SK-N-SH (cell line): Measurements from ENCODE around the gene CUX1. TPM values are rescaled to one million over a fixed set of nuclear protein-coding genes. Genes with fewer than 3 reads are reported as not detected.

Experiments
- CTCF ChIA-PET: fragments of 300-600, 350-600 bp; formaldehyde crosslinking; extraction: SDS; loops from one replicate; lab custom pipeline; 2021; lab: Yijun Ruan, JAX
- POLR2A ChIA-PET: fragments of 350-600 bp; sonication (Branson Sonifier 250); formaldehyde crosslinking; extraction: SDS; loops from one replicate; lab custom pipeline; 2020; ENCODE audit warnings: antibody characterized with exemption, inconsistent platforms; lab: Yijun Ruan, JAX
- DNase-seq: peaks from one replicate; pipeline ENCODE4 v3.0.0; 2012
- H2AFZ ChIP-seq: fragments of 200-600 bp; sonication (generic); 2 replicates; pipeline ENCODE4 v1.8.1; 2016; ENCODE audit warnings: antibody characterized with exemption, mild to moderate bottlenecking, low read depth
- H3F3A ChIP-seq: fragments of 200-600 bp; sonication (generic); replicated peaks from 2 replicates; pipeline ENCODE3; 2016; ENCODE audit warnings: antibody characterized with exemption, mild to moderate bottlenecking; ENCODE audit not compliant: insufficient read depth
- H3K27ac ChIP-seq, 2 experiments: fragments of 200-500 bp in 1 of 2; fragments of 200-600 bp in 1 of 2; sonication (Bioruptor generic) in 1 of 2; sonication (generic), shearing (Covaris generic) in 1 of 2; 2 replicates each; pipeline versions ENCODE4 v1.5.1 to v1.6.1; 2014 to 2016; ENCODE audit warnings: low read depth in 2 of 2, inconsistent platforms in 1 of 2, low read length in 1 of 2, mild to moderate bottlenecking in 1 of 2, mixed read lengths in 1 of 2
- H3K27me3 ChIP-seq: fragments of 200-600 bp; sonication (generic), shearing (Covaris generic); 2 replicates; pipeline ENCODE4 v1.6.1; 2016; ENCODE audit warnings: mixed run types; ENCODE audit not compliant: insufficient read depth
- H3K36me3 ChIP-seq, 2 experiments: fragments of 200-500 bp in 1 of 2; fragments of 200-600 bp in 1 of 2; sonication (Bioruptor generic) in 1 of 2; sonication (generic) in 1 of 2; replicated peaks in 1 of 2; 2 replicates each; pipeline versions ENCODE3 to v1.5.1; 2014 to 2016; ENCODE audit warnings: low read length in 1 of 2, mild to moderate bottlenecking in 1 of 2; ENCODE audit not compliant: insufficient read depth in 2 of 2, control insufficient read depth in 1 of 2
- H3K4me1 ChIP-seq, 2 experiments: fragments of 200-500 bp in 1 of 2; fragments of 200-600 bp in 1 of 2; sonication (Bioruptor generic) in 1 of 2; sonication (generic), shearing (Covaris generic) in 1 of 2; 2 replicates each; pipeline versions ENCODE4 v1.5.1 to v1.6.1; 2014 to 2016; ENCODE audit warnings: low read depth in 1 of 2, low read length in 1 of 2, mixed run types in 1 of 2; ENCODE audit not compliant: insufficient read depth in 2 of 2, control insufficient read depth in 1 of 2
- H3K4me2 ChIP-seq: fragments of 200-600 bp; sonication (generic), shearing (Covaris generic); 2 replicates; pipeline ENCODE4 v1.6.1; 2017; ENCODE audit warnings: mixed run types
- H3K4me3 ChIP-seq, 2 experiments: fragments of 200-500 bp in 1 of 2; fragments of 200-600 bp in 1 of 2; sonication (Bioruptor generic) in 1 of 2; sonication (generic), shearing (Covaris generic) in 1 of 2; 2 replicates each; pipeline versions ENCODE4 v1.5.1 to v1.8.1; 2014 to 2016; ENCODE audit warnings: low read depth in 2 of 2, inconsistent platforms in 1 of 2, low read length in 1 of 2, mild to moderate bottlenecking in 1 of 2, mixed read lengths in 1 of 2, moderate library complexity in 1 of 2
- H3K79me2 ChIP-seq: fragments of 200-600 bp; sonication (generic); 2 replicates; pipeline ENCODE4 v1.8.1; 2017; ENCODE audit warnings: mild to moderate bottlenecking; ENCODE audit not compliant: insufficient read depth
- H3K9ac ChIP-seq: fragments of 200-600 bp; sonication (generic); 2 replicates; pipeline ENCODE4 v1.6.1; 2017; ENCODE audit warnings: mixed run types
- H3K9me2 ChIP-seq: fragments of 200-600 bp; sonication (generic); 2 replicates; pipeline ENCODE4 v1.6.1; 2017; ENCODE audit warnings: mixed run types
- H3K9me3 ChIP-seq: fragments of 200-600 bp; sonication (generic); 2 replicates; pipeline ENCODE4 v1.6.1; 2017; ENCODE audit warnings: mixed run types, mild to moderate bottlenecking, moderate library complexity
- H4K20me1 ChIP-seq: fragments of 200-600 bp; sonication (generic); 2 replicates; pipeline ENCODE4 v1.6.1; 2017; ENCODE audit warnings: mild to moderate bottlenecking, mixed run types; ENCODE audit not compliant: insufficient read depth
- CHD2 ChIP-seq: fragments of 150-350 bp; IDR thresholded peaks from 2 replicates; pipeline ENCODE4 v1.6.1; 2018; ENCODE audit warnings: low read length; ENCODE audit not compliant: partially characterized antibody
- EP300 ChIP-seq, 2 experiments: IDR thresholded peaks; 2 replicates each; pipeline versions ENCODE4 v1.4.0 to v1.6.1; 2012; ENCODE audit warnings: borderline replicate concordance in 1 of 2, low read depth in 1 of 2, low read length in 1 of 2
- FOSL2 ChIP-seq: IDR thresholded peaks from 2 replicates; pipeline ENCODE4 v1.4.0; 2012; ENCODE audit warnings: low read depth, mild to moderate bottlenecking, moderate library complexity, borderline replicate concordance
- FOXJ3 ChIP-seq: sonication (generic); formaldehyde crosslinking; IDR thresholded peaks from 2 replicates; pipeline ENCODE4 v1.5.1; 2020; ENCODE audit warnings: mild to moderate bottlenecking, missing genetic modification reagents
- GABPA ChIP-seq: IDR thresholded peaks from 2 replicates; pipeline ENCODE4 v1.4.0; 2012; ENCODE audit warnings: low read depth, mild to moderate bottlenecking
- GATA2 ChIP-seq: sonication (generic); formaldehyde crosslinking; IDR thresholded peaks from 2 replicates; pipeline ENCODE4 v1.5.0; 2020; ENCODE audit warnings: mild to moderate bottlenecking, missing genetic modification reagents
- MAX ChIP-seq: IDR thresholded peaks from 2 replicates; pipeline ENCODE4 v1.4.0; 2012; ENCODE audit warnings: low read depth
- MEF2A ChIP-seq: IDR thresholded peaks from 2 replicates; pipeline ENCODE4 v1.4.0; 2012; ENCODE audit warnings: low read depth, borderline replicate concordance
- MXI1 ChIP-seq: IDR thresholded peaks from 2 replicates; pipeline ENCODE4 v1.6.1; 2012; ENCODE audit warnings: mild to moderate bottlenecking, low read depth, low read length, improper control_type of control experiment
- NFIC ChIP-seq: IDR thresholded peaks from 2 replicates; pipeline ENCODE4 v1.4.0; 2012; ENCODE audit warnings: borderline replicate concordance
- POLR2AphosphoS5 ChIP-seq: IDR thresholded peaks from 2 replicates; pipeline ENCODE4 v1.6.1; 2012; ENCODE audit warnings: low read depth, low read length
- RAD21 ChIP-seq: IDR thresholded peaks from 2 replicates; pipeline ENCODE4 v1.6.1; 2012; ENCODE audit warnings: mild to moderate bottlenecking, low read length
- RCOR1 ChIP-seq: fragments of 150-350 bp; IDR thresholded peaks from 2 replicates; pipeline ENCODE4 v1.6.1; 2017; ENCODE audit warnings: antibody characterized with exemption, low read length
- RFX5 ChIP-seq: IDR thresholded peaks from 2 replicates; pipeline ENCODE4 v1.6.1; 2012; ENCODE audit warnings: mild to moderate bottlenecking, improper control_type of control experiment, low read length
- RXRA ChIP-seq: IDR thresholded peaks from 2 replicates; pipeline ENCODE4 v1.4.0; 2012; ENCODE audit warnings: low read depth, mild to moderate bottlenecking, borderline replicate concordance
- SIN3A ChIP-seq: IDR thresholded peaks from 2 replicates; pipeline ENCODE4 v1.6.1; 2012; ENCODE audit warnings: low read depth, mild to moderate bottlenecking, low read length, moderate library complexity, borderline replicate concordance
- TAF1 ChIP-seq: IDR thresholded peaks from 2 replicates; pipeline ENCODE4 v1.6.1; 2012; ENCODE audit warnings: low read depth, mild to moderate bottlenecking, low read length, moderate library complexity, borderline replicate concordance
- TEAD4 ChIP-seq: IDR thresholded peaks from 2 replicates; pipeline ENCODE4 v1.4.0; 2012; ENCODE audit warnings: mild to moderate bottlenecking, borderline replicate concordance; ENCODE audit not compliant: insufficient read depth
- WGBS: methylation state at CpG from one replicate; pipeline ENCODE4 v1.1.6; 2017; ENCODE audit warnings: low lambda C conversion rate; 5-methylcytosine and 5-hydroxymethylcytosine counted together
- polyA plus RNA-seq, 3 experiments: library from polyadenylated mRNA; depleted of rRNA; stranded (reverse); fragments of >200 nt; gene quantifications; 2 replicates each; pipeline ENCODE4 v1.2.3, GENCODE V29; 2012
- TF ChIP-seq, protein P1 (sequence below): IDR thresholded peaks from 2 replicates; pipeline ENCODE4 v1.4.0; 2012; ENCODE audit warnings: low read depth, borderline replicate concordance
- TF ChIP-seq, protein P2 (sequence below): fragments of 150-350 bp; IDR thresholded peaks from 2 replicates; pipeline ENCODE4 v1.6.1; 2016; ENCODE audit warnings: mild to moderate bottlenecking, low read depth, low read length

The CUX1 gene
- polyA plus RNA-seq, 1 of the 3 experiments (the other 2 are of a cell fraction) = 68.6 TPM

GRCh38 chr7:102029616-102030015, 212.2 kb downstream of the CUX1 start (continued):
- TF ChIP-seq RXRA (no peak), RFX5 (no peak)

DNA sequence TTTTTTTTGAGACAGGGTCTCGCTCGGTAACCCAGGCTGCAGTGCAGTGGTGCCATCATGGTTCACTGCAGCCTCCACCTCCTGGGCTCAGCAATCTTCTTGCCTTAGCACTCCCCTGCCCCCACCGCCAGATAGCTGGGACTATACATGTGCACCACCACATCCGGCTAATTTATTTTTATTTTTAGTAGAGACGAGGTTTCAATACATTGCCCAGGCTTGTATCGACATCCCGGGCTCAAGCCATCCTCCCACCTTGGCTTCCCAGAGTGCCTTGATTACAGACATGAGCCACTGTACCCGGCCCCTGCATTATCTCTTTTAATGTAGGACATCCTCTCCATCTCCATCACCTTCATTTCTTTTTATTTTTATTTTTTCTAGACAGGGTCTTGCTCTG, 213.3 kb downstream of the CUX1 start:
- Histone ChIP-seq H3F3A (no peaks in the 10 kb centered on the region), H3K27ac (no peak overlapping the region), H3K4me1 (no peaks in the 10 kb centered on the region), H3K9me2 (no peaks in the 10 kb centered on the region), H3K9ac (no peak overlapping the region), H3K4me2 (no peak overlapping the region), H3K27me3 (no peaks in the 10 kb centered on the region), H3K79me2 (peaks cover 3% of the 10 kb centered on the region; the same call in 1 of the 2 replicates), H3K9me3 (no peaks in the 10 kb centered on the region), H4K20me1 (no peaks in the 10 kb centered on the region), H3K4me3 (no peak overlapping the region), H2AFZ (no peak overlapping the region), H3K36me3 (peaks cover 0 to 10% of the 10 kb centered on the region in 2 experiments)
- ChIA-PET POLR2A (no interaction called here), CTCF (interaction anchor here (2.3 kb wide), 1 partner anchor 10 kb away, joined by 8 read pairs; no protein-coding TSS in a partner anchor)
- 92% methylated on average over 8 of the region's 8 CpGs for WGBS
- DNase-seq = no peak
- TF ChIP-seq RFX5 = no peak
- TF ChIP-seq TAF1 = no peak
- no peak for TF ChIP-seq RCOR1
- TF ChIP-seq GATA2 (CRISPR knock-in tag) = no peak
- no peak for TF ChIP-seq SIN3A
- no peak for TF ChIP-seq EP300 (IDR thresholded peaks at IDR 0.05; ENCODE audit: borderline replicate concordance in 1 of 2, low read depth in 1 of 2, low read length in 1 of 2)
- TF ChIP-seq, protein P1, sequence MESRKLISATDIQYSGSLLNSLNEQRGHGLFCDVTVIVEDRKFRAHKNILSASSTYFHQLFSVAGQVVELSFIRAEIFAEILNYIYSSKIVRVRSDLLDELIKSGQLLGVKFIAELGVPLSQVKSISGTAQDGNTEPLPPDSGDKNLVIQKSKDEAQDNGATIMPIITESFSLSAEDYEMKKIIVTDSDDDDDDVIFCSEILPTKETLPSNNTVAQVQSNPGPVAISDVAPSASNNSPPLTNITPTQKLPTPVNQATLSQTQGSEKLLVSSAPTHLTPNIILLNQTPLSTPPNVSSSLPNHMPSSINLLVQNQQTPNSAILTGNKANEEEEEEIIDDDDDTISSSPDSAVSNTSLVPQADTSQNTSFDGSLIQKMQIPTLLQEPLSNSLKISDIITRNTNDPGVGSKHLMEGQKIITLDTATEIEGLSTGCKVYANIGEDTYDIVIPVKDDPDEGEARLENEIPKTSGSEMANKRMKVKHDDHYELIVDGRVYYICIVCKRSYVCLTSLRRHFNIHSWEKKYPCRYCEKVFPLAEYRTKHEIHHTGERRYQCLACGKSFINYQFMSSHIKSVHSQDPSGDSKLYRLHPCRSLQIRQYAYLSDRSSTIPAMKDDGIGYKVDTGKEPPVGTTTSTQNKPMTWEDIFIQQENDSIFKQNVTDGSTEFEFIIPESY = no peak
- no peak for TF ChIP-seq POLR2AphosphoS5
- TF ChIP-seq MXI1 = no peak
- TF ChIP-seq, protein P2, sequence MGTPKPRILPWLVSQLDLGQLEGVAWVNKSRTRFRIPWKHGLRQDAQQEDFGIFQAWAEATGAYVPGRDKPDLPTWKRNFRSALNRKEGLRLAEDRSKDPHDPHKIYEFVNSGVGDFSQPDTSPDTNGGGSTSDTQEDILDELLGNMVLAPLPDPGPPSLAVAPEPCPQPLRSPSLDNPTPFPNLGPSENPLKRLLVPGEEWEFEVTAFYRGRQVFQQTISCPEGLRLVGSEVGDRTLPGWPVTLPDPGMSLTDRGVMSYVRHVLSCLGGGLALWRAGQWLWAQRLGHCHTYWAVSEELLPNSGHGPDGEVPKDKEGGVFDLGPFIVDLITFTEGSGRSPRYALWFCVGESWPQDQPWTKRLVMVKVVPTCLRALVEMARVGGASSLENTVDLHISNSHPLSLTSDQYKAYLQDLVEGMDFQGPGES = no peak
- TF ChIP-seq FOSL2 = no peak
- TF ChIP-seq FOXJ3 (CRISPR knock-in tag) = no peak
- no peak for TF ChIP-seq TEAD4
- no peak for TF ChIP-seq CHD2
- TF ChIP-seq MAX = no peak
- no peak for TF ChIP-seq NFIC
- TF ChIP-seq RAD21 = no peak
- TF ChIP-seq MEF2A = no peak
- no peak for TF ChIP-seq GABPA
